K562 (cell line): ENCODE results near the gene COPS4.

ENCODE experiments used
- EZH2 ChIP-seq: IDR thresholded peaks from 2 replicates; pipeline ENCODE4 v1.6.1; 2012; ENCODE audit warnings: low read depth, mild to moderate bottlenecking, inconsistent platforms, low read length, borderline replicate concordance
- RHOXF2B ChIP-seq: fragments of 250-450 bp; sonication (Bioruptor Pico); conservative IDR thresholded peaks from 2 replicates; pipeline ENCODE4 v1.5.1; 2021
- TARDBP ChIP-seq: fragments of 450-650 bp; IDR thresholded peaks from 2 replicates; pipeline ENCODE4 v1.6.1; 2016
- ZNF140 ChIP-seq: fragments of 250-450 bp; sonication (Bioruptor Pico); IDR thresholded peaks from 2 replicates; pipeline ENCODE4 v1.8.0; 2021; ENCODE audit warnings: moderate library complexity, mild to moderate bottlenecking, inconsistent platforms
- TF ChIP-seq, protein P1 (sequence below): fragments of 250-450 bp; sonication (Bioruptor Pico); IDR thresholded peaks from 2 replicates; pipeline ENCODE4 v1.8.0; 2021; ENCODE audit warnings: moderate library complexity, mild to moderate bottlenecking, inconsistent platforms

DNA sequence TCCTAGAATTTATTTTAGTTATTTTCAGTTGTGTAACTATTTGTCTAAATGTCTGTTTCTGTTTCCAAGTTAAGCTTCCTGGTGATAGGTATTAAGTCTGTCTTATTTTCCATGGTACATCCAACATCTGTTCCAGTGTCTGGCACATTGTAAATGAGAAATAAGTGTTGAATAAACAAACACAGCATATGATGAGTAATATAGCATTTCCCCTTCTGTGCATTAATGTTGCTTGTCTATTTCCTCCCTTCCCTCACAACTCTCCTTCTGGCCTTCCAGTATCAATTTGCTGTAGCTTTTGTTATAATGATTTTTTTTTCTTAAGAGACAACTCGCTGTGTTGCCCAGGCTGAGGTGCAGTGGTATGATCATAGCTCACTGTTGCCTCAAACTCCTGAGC, 36.1 kb downstream of the COPS4 start:
- TF ChIP-seq TARDBP: no peak
- TF ChIP-seq RHOXF2B (CRISPR knock-in tag): no peak
- no peak for TF ChIP-seq ZNF140 (CRISPR knock-in tag)
- TF ChIP-seq, protein P1, sequence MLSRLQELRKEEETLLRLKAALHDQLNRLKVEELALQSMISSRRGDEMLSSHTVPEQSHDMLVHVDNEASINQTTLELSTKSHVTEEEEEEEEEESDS (CRISPR knock-in tag): no peak
- no peak for TF ChIP-seq EZH2
